Activated naive CD8-positive, alpha-beta T cell (primary cell): ENCODE data around the gene NECTIN4.
"Not testable (repeated sequence)": the region's sequence is repeated elsewhere in the genome, so short reads cannot be mapped to it uniquely, and the experiment has no call there.

ENCODE experiments used
- H3K27ac Mint-ChIP-seq: one replicate; pipeline ENCODE4 v1.8.0; 2021; ENCODE audit warnings: mixed read lengths
- H3K27me3 Mint-ChIP-seq: one replicate; pipeline ENCODE4 v1.8.0; 2021; ENCODE audit warnings: mixed read lengths
- H3K36me3 Mint-ChIP-seq: one replicate; pipeline ENCODE4 v1.8.0; 2021; ENCODE audit warnings: mixed read lengths
- H3K4me1 Mint-ChIP-seq: one replicate; pipeline ENCODE4 v1.8.0; 2021; ENCODE audit warnings: low read depth, mixed read lengths
- H3K4me3 Mint-ChIP-seq: one replicate; pipeline ENCODE4 v1.8.0; 2021; ENCODE audit warnings: mild to moderate bottlenecking, mixed read lengths
- H3K9me3 Mint-ChIP-seq: one replicate; pipeline ENCODE4 v1.8.0; 2021; ENCODE audit warnings: low read depth, mixed read lengths

Gene NECTIN4

DNA sequence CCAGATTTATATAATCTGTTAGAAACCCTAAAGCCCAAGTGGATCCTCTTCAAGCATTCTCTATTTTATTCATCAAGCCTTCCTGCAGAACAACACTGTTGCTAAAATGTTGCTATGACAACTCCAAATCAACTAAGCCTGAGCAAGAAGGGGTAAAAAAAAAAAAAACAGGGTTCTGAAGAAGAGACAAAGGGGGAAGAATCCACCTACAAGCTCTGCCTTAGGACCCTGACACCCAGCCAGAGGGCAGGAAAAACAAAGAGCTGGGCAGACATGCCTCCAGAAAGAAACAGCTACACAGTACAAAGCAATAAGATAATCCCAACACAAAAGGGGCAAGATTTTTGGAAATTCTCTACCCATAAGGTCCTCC lies 44.8 kb downstream of the NECTIN4 start:
- Mint-ChIP-seq H3K36me3 (peaks cover 9% of the 10 kb centered on the region), H3K4me3 (peak overlapping the region; percentile 93), H3K4me1 (peaks cover 51% of the 10 kb centered on the region), H3K9me3 (no peaks in the 10 kb centered on the region), H3K27me3 (no peaks in the 10 kb centered on the region), H3K27ac (peak overlapping the region; percentile 98)

DNA sequence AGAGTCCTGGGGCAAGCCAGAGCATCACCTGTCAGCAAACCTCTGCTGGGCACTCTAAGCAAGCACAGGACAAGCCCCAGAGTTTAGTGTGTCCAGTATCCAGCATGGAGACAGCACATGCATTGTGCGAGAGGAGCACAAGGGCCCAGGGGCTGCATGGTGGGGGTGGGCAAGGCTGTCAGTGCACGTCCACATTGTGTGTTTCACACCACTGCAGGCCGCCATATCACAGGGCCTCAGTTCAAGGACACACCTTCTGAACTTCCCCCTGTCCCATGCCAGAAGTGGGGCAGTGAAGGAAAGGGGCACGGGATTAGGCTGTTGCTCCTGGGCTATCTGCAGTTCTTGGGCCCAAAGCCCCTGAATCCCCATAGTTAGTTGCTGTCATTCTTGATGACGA lies 49.8 kb downstream of the NECTIN4 start:
- Mint-ChIP-seq H3K4me3 (peak overlapping the region; percentile 72), H3K36me3 (peaks cover 9% of the 10 kb centered on the region), H3K9me3 (no peaks in the 10 kb centered on the region), H3K4me1 (peaks cover 53% of the 10 kb centered on the region), H3K27me3 (no peaks in the 10 kb centered on the region), H3K27ac (peak overlapping the region; percentile 89)

DNA sequence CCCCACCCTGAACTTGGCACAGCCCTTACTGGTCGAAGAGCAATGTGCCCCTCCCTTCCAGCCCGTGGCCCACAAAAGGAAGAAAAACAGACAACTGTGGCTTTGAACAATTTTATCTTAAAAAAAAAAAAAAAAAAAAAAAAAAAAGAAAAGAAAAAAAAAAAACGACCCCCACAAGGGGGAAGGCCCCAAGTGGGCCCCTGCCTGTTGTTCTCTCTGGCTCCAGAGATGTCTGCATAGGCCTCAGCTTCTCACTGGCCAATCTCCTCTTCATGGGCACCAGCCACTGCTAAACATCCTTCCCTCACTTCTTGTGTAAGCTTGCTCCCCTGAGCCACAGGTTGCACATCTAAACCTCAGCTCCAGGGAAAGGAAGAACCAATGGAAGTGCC lies 50.2 kb downstream of the NECTIN4 start:
- H3K27ac Mint-ChIP-seq: peak overlapping the region; percentile 93
- peaks cover 9% of the 10 kb centered on the region for H3K36me3 Mint-ChIP-seq
- H3K9me3 Mint-ChIP-seq: no peaks in the 10 kb centered on the region
- no peaks in the 10 kb centered on the region for H3K27me3 Mint-ChIP-seq
- peak overlapping the region; percentile 91 for H3K4me3 Mint-ChIP-seq
- peaks cover 49% of the 10 kb centered on the region for H3K4me1 Mint-ChIP-seq

DNA sequence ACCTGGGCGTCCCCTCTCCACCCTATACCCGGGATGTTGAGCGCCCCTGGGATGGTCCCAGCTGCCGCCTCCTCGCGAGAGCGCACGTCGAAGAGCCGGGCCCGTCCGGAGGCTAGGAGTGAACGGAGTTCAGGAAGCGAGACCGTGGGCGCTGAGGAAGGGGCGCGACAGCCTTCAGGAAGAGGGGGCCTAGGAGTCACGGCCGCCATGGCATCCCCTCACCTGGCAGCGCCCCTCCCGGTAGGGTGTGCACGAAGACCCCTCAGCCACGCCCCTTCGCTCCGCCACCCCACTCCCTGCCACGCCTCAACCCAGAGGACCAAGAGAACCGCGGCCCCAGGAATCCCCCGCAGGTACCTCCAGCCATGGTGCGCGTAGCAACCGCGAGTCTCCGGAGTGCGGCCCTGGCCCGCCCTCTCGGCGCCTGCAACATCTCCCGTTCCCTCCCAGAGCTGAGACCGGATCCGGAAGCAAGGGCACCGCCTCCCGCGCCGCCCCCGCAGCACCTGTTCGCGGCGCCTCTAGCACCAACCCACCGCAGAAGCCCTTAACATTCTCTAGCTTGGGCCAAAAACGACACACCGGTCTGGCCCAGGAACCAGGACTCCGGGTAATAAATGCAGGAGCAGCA lies 50.7 kb downstream of the NECTIN4 start, which contains the start of gene TSTD1:
Gene TSTD1, minus strand, starts transcription at position 442 of the 631 bp plus-strand sequence. Its CDS starts 75 bp downstream, at position 367.
- Mint-ChIP-seq H3K27me3 (no peaks in the 10 kb centered on the region), H3K4me3 (peak within 1 kb of the TSS; percentile 91), H3K9me3 (no peaks in the 10 kb centered on the region), H3K4me1 (peaks cover 51% of the 10 kb centered on the region), H3K27ac (peak within 1 kb of the TSS; percentile 93), H3K36me3 (peaks cover 9% of the 10 kb centered on the region)

DNA sequence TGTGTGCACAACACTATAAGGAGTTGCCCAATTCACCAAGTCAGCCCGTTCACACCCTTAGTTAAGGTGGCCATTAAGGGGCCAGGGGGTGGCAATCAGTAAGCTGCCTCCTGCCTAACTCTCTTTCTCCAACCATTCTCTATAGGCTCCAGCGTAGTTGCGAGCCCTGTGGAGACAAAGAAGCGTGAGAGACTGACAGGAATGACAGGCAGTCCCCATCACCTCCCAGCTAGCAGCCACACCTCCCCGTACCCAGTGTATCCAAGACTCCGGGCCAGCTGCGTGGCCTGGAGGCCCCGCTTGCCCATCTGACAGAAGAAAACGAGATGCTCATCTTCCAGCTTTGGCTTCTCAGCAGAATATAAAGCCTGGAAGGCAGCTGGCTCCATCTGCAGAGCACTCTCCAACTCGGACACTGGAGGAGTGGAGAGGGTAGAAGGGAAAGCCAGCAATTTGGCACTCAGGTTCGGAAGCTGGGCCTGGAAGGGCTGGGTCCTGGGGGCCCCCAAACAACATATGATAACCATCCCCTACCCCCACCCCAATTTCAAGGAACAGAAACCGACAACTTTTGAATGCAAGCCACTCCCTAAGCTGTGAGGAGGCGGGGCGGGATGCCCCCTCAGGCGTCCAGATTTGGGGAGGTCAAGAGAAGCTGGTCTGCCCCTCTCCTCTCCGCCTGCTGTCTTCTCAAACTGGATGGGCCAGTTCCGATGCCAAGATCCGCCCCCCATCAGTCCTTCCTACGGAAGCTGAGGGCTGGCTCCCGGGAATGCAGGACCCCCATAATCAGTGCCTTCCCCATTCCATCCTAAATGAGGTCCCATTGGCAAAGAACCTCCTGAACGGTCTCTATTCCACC lies 51.5 kb downstream of the NECTIN4 start:
- Mint-ChIP-seq H3K4me1 (peaks cover 49% of the 10 kb centered on the region), H3K4me3 (peak overlapping the region; percentile 91), H3K27me3 (no peaks in the 10 kb centered on the region), H3K9me3 (no peaks in the 10 kb centered on the region), H3K36me3 (peaks cover 10% of the 10 kb centered on the region), H3K27ac (peak overlapping the region; percentile 73)

DNA sequence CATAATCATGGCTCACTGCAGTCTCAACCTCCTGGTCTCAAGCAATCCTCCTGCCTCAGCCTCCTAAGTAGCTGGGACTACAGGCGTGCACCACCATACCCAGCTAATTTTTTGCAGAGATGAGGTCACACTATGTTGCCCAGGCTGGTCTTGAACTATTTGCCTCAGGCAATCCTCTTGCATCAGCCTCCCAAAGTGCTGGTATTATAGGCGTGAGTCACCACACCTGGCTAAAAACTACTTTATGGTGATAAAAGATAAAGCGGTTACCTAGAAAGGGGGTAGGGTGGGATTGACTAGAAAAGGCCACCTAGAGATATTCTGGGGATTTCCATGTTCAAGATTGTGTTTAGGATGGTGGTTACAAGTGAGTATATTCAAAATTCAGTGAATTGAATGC lies 55.6 kb downstream of the NECTIN4 start:
- Mint-ChIP-seq H3K27ac (peak overlapping the region; percentile 41), H3K36me3 (peaks cover 7% of the 10 kb centered on the region)

DNA sequence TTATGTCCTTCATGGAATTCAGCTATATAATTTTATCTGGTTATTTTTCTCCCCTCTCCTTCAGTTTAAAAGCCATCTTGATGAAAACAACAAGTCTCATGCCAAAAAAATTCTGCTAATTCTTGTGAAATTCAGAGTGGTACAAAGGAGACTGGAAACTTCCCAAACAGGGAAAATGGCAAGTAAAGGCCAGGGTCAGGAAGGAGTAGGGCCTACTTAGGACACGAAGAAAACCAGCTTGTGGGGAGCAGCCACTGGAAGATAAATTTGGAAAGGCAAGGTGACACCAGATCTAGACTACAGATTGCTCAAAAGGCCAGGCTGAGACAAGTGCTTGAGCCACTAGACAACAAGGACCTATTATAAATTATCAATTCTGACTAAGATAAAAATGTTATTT lies 56.9 kb downstream of the NECTIN4 start:
- peak overlapping the region; percentile 89 for H3K27ac Mint-ChIP-seq
- peak overlapping the region; percentile 53 for H3K4me3 Mint-ChIP-seq
- no peaks in the 10 kb centered on the region for H3K9me3 Mint-ChIP-seq
- peaks cover 26% of the 10 kb centered on the region for H3K4me1 Mint-ChIP-seq
- H3K36me3 Mint-ChIP-seq: peaks cover 7% of the 10 kb centered on the region
- no peaks in the 10 kb centered on the region for H3K27me3 Mint-ChIP-seq

More for the DNA sequence above, 55.6 kb downstream of the NECTIN4 start:
- peak overlapping the region; percentile 32 for H3K4me3 Mint-ChIP-seq
- peaks cover 33% of the 10 kb centered on the region for H3K4me1 Mint-ChIP-seq
- H3K27me3 Mint-ChIP-seq: no peaks in the 10 kb centered on the region
- no peaks in the 10 kb centered on the region for H3K9me3 Mint-ChIP-seq

DNA sequence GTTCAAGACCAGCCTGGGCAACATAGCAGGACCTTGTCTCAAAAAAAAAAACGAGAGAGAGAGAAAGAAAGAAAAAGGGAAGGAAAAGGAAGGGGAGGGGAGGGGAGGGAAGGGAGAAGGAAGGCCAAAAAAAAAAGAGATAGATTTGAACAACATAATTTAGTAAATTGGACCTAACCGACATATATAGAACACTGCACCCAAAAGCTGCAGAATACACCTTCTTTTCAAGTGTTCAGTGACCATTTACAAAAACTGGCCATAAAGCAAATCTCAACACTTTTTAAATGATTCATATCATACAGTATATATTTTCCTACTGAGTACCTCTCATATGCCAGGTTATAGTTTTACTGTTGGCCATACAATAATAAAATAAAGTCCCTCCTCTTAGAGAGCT lies 57.5 kb downstream of the NECTIN4 start:
- H3K27me3 Mint-ChIP-seq: no peaks in the 10 kb centered on the region
- no peak overlapping the region for H3K4me3 Mint-ChIP-seq
- peaks cover 28% of the 10 kb centered on the region for H3K4me1 Mint-ChIP-seq
- peak overlapping the region; percentile 84 for H3K27ac Mint-ChIP-seq
- no peaks in the 10 kb centered on the region for H3K9me3 Mint-ChIP-seq
- H3K36me3 Mint-ChIP-seq: peaks cover 11% of the 10 kb centered on the region

DNA sequence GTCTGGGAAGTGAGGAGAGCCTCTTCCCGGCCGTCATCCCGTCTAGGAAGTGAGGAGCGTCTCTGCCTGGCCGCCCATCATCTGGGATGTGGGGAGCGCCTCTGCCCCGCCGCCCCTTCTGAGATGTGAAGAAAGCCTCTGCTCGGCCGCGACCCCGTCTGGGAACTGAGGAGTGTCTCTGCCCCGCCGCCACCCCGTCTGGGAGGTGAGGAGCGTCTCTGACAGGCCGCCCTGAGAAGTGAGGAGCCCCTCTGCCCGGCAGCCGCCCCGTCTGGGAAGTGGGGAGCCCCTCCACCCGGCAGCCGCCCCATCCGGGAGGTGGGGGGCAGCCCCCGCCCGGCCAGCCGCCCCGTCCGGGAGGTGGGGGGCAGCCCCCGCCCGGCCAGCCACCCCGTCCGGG lies 59.9 kb downstream of the NECTIN4 start:
- Mint-ChIP-seq H3K4me1 (peaks cover 28% of the 10 kb centered on the region), H3K36me3 (peaks cover 13% of the 10 kb centered on the region)
- H3K9me3 Mint-ChIP-seq, H3K27ac Mint-ChIP-seq, H3K4me3 Mint-ChIP-seq, H3K27me3 Mint-ChIP-seq: not testable (repeated sequence)

DNA sequence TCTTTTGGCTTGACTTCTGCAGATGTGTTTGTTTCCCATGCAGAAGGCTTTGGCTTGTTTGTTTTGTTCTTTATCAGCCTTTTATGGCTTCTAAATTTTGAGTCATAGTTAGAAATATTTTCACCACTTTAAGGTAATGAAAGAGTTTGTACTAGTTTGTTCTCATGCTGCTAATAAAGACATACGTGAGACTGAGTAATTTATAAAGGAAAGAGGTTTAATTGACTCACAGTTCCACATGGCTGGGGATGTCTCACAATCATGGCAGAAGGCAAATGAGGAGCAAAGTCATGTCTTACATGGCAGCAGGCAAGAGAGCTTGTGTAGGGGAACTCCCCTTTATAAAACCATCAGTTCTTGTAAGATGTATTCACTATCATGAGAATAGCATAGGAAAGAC lies 62.4 kb downstream of the NECTIN4 start:
- not testable (repeated sequence) for H3K27me3 Mint-ChIP-seq, H3K9me3 Mint-ChIP-seq, H3K4me3 Mint-ChIP-seq, H3K36me3 Mint-ChIP-seq
- H3K4me1 Mint-ChIP-seq: peaks cover 15% of the 10 kb centered on the region
- peak overlapping the region; percentile 24 for H3K27ac Mint-ChIP-seq

DNA sequence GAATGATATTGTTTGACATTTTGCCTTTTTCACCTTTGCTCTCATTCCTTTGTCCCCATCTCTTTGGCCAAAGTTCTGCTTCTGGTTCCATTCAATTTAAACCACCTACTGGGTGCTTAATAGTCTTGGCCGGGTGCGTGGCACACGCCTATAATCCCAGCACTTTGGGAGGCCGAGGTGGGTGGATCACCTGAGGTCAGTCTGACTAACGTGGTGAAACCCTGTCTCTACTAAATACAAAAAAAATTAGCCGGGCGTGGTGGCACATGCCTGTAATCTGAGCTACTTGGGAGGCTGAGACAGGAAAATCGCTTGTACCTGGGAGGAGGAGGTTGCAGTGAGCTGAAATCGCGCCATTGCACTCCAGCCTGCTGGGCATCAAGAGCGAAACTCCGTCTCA lies 66.9 kb downstream of the NECTIN4 start:
- Mint-ChIP-seq H3K4me1 (peaks cover 35% of the 10 kb centered on the region), H3K4me3 (peak overlapping the region; percentile 92)
- H3K36me3 Mint-ChIP-seq, H3K27ac Mint-ChIP-seq, H3K9me3 Mint-ChIP-seq, H3K27me3 Mint-ChIP-seq: not testable (repeated sequence)

DNA sequence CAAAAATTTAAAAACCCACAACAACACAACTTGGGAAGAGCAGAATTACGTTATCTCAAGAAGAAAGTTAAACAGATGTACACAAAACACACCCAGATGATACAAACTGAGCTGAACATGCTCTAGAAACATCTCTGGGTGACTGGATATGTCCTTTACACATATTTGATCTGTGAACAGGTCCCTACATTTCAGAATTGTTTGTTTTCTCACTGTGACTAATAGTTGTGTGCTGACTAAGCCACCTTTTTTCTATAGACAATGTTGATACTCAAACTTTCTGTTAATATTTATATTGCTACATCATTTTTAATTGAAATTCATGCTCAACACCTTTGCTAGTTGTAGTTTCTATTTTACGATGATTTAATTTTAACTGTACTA lies 67.4 kb downstream of the NECTIN4 start:
- Mint-ChIP-seq H3K4me1 (peaks cover 32% of the 10 kb centered on the region), H3K9me3 (no peaks in the 10 kb centered on the region), H3K27me3 (no peaks in the 10 kb centered on the region), H3K4me3 (peak overlapping the region; percentile 92), H3K36me3 (peaks cover 3% of the 10 kb centered on the region), H3K27ac (no peak overlapping the region)

DNA sequence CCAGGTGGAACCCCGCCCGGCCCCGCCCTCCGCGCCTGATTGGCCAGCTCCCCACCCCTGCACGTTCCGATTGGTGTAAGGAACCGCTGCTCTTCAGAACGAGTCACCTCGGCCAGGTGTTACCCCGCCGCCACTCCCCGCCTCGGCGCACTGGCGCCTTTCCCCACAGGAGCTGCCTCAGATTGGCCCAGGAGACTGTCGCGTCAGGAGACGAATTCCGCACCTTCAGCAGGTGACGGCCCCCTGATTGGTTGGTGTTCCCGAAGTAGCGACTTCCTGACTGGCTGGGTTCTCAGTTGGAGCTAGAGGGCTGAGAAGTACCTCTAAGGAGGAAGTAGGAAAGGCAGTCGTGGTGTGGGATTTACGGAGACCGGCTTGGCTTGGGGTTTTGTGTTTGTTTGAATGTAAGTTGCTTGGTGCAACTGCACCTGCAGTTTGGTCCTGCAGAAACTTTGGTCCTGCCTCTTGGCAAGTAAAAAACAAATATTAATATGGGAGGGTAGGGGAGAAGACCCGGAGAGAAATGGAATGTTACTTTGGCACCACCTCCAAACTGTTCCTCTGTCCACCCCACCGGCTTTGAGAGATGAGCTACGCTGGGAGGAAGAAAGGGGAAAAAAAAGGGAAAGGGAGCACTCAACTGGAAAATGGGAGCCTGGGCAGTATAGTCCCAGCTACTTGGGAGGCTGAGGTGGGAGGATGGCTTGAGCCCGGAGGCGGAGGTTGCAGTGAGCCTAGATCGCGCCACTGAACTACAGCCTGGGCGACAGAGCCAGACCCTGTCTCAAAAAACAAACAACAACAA lies 68.0 kb downstream of the NECTIN4 start:
- Mint-ChIP-seq H3K27ac (peak overlapping the region; percentile 87), H3K4me3 (peak overlapping the region; percentile 92), H3K27me3 (no peaks in the 10 kb centered on the region), H3K4me1 (peaks cover 31% of the 10 kb centered on the region), H3K9me3 (no peaks in the 10 kb centered on the region), H3K36me3 (no peaks in the 10 kb centered on the region)
